Stimulated activated CD4-positive, alpha-beta T cell treated with anti-CD3 and anti-CD28 coated beads, Interleukin-1b, Interleukin-23, amount 100 ng/mL, for 24 hours (primary cell): Measurements from ENCODE around the gene SMIM35.
"Not testable (repeated sequence)": the region's sequence is repeated elsewhere in the genome, so short reads cannot be mapped to it uniquely, and the experiment has no call there.

Source experiments
- DNase-seq, 4 experiments: peaks; one replicate each; pipeline ENCODE4 v3.0.0-alpha.2; 2020; ENCODE audit warnings: low read depth in 4 of 4, low spot score in 1 of 4

Gene SMIM35

DNA sequence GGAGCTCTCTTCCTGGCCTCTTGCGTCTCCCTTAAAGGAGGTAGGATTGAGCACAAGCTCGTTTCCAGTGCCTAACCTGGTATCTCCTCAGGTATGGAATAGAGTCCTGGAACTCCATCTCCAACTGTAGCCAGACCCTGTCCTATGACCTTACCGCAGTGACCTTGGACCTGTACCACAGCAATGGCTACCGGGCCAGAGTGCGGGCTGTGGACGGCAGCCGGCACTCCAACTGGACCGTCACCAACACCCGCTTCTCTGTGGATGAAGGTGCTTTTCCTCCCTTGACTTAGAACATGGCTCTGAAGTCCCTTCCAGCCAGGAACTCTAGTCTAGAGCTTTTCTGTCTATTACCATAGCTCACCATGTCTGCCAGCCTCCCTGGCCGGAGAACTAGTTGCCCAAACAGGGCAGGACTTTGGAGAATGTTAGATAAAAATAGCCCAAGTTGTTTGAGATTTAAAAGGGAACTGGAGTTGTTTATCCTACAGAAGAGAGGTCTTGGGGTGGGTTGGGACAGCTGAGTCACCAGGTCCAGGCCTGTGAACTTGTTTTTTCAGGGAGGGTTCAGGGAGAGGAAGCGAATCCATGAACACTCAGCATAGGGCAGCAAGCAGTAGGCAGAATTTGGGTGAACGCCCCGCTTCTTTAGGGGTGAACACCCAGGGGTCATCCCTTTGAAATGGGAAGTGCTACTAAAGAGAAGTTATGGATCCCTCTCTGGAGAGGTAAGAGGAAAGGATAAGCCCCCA is 97.2 kb downstream of the SMIM35 start:
- DNase-seq = no peak

DNA sequence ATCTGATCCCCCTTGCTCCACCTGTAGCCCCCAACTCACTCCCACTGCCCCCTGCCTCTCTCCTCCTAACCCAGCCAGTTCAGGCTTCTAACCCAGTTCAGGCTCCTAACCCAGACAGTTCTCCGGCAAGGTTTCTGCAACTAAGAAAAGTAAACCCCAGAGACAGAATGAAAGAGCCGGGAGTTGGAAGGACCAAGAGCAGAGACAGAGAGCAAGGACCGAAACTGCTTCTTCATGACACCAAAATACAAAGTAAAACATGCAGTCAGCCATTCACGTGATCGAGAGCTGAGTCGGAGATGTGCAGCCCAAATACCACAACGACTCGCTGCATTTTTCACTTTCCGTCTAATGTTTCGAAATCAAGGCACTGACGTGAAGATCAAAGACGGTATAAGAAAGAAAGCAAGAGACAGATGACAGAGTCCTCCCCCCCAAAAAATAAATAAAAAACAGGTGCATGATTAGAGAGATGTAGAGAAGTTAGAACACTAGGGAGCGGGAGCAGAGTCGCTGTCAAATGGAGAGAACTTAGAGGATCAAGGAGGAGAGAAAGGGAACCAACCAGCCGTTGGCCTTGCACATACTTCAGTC is 99.7 kb downstream of the SMIM35 start:
- DNase-seq = peak in 2 of 4 experiments; percentile 40 to 61

DNA sequence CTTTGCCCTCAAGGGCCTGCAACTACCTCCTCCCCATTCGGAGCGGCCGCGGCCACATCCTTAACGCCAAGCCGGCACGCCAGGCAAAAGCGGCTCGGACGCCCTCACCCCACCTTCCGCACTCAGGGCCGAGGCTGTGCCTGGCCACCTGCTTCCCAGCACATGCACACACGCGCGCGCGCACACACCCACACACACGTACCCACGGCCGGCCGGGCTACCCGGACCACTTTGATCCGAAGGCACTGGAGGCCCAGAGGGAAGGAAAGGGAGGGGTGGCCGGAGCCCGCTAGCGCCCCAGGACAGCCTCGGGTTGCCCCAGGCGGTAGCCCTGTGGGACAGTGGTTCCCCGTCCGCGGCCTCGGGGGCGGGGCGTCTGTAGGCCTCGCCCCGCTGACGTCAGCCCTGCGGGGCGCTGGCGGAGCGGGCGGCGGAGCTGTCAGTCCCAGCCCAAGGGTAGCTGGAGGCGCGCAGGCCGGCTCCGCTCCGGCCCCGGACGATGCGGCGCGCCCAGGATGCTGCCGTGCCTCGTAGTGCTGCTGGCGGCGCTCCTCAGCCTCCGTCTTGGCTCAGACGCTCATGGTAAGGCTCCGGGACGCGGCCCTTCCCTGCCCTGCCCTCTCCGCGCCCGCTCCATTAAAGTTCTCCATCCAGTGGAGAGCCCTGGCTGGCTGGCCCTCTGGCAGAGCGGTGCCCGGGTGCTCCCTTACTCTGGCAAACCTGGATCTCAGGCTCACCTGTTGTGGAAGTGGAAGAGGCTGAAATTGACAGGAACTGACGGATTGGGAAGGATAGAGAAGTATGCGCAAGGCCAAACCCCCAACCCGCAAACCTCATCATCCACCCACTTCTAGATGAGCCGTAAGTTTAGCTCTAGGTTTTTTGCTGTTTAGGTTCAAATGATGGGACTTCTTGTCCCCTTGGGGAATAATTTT is 100.5 kb downstream of the SMIM35 start, which contains the start of gene IL10RA:
Gene IL10RA (plus strand): TSS at position 442 of the 935 bp plus-strand sequence. CDS start 74 bp downstream, at position 516.
- DNase-seq = peak in 3 of 4 experiments; percentile 64 to 80 (median 73)

DNA sequence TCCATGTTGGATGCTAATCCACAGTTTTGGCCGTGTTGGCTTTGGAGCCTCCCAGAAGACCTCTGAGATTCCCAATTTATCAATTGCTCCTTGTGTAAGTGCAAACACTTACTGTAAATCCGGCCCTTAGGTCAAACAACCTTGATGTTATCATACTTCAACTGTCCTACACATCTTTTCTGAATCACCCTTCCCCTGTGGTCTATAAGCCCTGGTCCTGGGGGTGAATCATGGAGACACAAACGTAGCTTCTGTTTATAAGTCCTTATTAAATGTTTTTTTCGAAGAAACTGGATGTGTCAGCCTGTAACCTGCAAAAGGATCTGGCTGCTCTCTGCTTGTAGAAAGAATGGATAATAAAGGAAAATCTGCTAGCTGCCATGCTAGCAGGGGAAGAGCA is 102.3 kb downstream of the SMIM35 start:
- no peak for DNase-seq

DNA sequence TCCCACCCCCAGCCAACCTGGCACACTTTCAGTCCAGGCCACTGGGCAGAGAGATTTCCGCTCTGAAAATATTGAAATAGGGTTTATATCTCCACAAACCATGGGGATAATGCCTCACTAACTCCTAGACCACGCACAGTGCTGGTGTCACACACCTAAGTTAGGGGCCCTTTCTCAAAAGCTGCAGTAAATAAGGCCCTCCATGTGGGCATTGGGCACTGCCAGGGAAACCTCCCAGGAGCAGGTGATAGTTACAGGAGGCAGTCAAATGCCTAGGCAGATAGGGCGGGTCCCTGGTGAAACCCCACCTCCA is 103.6 kb downstream of the SMIM35 start:
- DNase-seq = no peak

DNA sequence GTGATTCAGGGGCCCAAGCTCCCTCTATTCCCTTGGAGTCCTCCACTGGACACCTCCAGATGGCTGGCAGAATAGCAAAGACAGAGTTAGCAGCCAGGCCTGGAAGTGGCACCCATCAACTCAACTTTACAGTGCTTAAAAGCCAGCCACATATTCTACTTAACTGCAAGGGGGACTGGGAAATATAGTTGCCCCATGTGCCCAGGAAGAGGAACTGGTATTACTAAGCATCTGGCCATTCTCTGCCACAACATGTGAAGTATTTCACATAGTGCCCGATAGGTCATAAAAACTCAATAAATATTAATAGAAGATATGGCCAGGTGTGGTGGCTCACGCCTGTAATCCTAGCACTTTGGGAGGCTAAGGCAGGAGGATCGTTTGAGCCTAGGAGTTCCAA is 106.0 kb downstream of the SMIM35 start:
- DNase-seq = no peak

DNA sequence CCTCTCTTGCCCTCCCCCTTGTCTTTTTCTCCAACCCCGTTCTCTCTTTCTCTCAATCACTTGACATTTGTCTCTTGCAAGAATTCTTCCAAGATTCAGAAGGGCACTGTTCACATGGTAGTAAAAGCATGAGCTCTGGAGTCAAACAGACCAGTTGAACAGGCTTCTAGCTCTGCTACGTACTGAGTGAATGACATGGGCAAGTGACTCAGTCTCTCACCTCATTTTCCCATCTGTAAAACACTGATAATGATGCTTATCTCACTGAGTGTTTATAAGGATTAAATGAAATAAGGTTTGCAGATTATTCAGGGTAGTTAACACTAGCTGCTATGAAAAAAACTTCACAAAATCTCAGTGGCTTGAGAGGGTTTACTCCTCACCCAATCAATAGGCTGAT is 106.5 kb downstream of the SMIM35 start:
- no peak for DNase-seq

DNA sequence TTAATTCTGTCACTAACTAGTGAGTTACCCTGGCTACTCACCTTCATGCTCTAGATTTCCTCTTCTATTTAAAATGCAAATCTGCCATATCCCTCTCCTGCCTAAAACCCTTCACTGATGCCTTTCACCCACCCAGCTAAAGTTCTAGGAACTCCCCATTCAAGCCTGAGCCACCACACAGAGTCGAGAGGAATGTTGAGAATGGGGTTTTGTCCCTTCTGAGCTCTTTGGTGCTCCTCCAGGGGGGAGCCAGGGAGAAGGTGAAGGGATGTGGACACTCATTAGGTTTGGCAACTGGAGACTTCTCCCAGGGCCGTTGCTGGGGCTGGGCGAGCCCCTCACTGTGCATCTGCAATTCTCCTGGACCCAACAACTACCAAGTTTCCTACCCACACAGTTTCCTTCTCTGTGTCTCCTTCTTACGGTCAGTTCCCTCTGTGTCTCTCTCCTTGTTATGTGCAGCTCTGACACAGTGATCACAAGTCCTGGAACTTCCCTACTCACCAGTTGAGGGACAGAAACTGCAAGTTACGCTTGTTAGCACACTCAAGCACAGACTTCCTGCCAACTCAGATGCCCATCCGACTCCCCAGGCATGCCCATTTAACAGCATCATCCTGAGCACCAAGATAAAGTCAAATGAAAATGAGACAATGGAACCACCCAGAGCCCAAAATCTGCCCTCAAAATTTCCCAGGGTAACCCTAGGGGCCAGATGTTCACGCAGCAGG is 107.1 kb downstream of the SMIM35 start:
- DNase-seq = no peak

DNA sequence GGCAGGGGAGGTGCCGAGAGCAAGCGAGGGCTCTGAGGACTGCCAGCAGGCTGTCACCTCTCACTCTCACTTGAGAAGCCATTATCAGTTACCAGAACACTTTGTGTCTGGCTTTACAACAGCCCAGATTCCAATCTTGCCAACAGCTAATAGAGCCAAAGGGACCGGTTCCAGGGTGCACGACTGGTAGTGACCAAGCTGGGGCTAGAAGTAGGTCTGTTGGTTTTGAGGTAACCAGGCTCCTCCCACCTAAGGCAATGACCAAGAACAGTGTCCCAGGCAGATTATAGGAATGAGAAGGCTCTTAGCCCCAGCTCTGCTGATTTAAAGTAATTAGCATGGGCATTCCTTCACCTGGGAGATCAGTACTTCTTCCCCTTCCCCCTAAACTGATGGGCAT is 107.8 kb downstream of the SMIM35 start:
- no peak for DNase-seq

DNA sequence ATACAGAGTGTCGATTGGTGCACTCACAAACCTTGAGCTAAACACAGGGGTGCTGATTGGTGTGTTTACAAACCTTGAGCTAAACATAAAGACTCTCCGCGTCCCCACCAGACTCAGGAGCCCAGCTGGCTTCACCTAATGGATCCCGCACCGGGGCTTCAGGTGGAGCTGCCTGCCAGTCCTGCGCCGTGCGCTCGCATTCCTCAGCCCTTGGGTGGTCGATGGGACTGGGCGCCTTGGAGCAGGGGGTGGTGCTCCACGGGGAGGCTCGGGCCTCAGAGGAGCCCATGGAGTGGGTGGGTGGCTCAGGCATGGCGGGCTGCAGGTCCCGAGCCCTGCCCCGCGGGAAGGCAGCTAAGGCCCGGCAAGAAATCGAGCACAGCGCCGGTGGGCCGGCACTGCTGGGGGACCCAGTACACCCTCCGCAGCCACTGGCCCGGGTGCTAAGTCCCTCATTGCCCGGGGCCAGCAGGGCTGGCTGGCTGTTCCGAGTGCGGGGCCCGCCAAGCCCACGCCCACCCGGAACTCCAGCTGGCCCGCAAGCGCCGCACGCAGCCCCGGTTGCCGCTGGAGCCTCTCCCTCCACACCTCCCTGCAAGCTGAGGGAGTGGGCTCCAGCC is 108.4 kb downstream of the SMIM35 start:
- not testable (repeated sequence) for DNase-seq

DNA sequence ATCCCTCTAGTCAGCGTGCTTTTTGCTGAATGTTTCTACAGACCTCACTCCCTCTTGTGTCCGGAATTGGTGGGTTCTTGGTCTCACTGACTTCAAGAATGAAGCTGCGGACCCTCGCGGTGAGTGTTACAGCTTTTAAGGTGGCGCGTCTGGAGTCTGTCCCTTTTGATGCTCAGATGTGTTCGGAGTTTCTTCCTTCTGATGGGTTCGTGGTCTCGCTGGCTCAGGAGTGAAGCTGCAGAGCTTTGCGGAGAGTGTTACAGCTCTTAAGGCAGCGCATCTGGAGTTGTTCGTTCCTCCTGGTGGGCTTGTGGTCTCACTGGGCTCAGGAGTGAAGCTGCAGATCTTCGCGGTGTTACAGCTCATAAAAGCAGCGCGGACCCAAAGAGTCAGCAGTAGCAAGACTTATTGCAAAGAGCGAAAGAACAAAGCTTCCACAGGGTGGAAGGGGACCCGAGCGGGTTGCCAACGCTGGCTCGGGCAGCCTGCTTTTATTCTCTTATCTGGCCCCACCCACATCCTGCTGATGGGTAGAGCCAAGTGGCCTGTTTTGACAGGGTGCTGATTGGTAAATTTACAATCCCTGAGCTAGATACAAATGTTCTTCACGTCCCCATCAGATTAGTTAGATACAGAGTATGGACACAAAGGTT is 109.0 kb downstream of the SMIM35 start:
- DNase-seq = not testable (repeated sequence)

DNA sequence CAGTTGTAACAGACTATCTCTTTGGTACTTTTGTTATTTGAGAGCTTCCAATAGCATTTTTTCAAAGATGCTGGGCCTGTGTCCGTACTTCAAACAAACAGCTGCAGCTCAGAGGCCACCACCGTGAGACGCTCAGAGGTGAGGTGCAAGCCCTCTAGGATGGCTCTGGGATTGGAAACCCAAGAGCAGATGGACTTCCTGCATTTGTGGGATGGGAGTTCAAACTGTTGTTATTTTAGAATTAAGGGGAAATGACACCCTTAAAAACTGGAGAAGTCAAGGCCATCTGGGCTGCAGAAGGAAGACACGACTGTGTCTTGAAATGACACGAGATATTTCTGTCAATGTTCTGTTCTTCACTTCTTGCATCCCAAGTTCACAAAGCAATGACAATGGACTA is 109.7 kb downstream of the SMIM35 start:
- no peak for DNase-seq

DNA sequence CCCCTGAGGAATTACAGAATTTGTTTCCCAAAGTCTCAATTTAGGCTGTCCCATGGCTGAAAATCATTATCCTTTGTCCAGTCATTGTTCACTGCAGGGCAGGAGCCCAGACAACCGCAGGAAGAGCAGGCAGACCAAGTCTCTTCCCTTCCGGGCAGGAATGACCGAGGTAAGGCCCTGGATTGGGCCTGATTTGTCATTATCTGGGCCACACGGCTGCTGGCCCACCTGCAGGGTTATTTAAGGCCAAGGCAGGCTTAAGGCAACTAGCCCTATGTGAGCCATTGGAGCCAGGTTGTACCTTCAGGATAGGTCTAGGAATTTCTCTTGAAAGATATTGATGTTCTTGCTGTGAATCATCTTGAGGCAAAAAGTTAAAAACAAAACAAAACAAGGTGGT is 110.3 kb downstream of the SMIM35 start:
- DNase-seq = no peak

DNA sequence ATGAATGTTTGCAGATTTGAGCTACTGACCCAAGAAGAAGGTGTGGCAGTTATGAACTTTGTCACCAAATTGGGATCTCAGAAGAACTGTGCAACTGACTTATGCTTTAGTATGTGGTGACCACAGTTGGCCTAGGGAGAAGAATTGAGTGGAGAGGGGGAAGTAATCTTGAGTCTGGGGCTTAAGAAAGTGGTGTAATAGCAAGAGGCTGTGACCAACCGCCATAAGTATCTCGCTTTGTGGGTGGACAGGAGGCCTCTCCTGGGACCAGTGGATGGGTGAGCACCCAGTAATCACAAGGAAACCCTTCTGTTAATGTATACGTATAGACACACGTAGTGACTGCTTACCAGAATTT is 113.3 kb downstream of the SMIM35 start:
- DNase-seq = no peak

DNA sequence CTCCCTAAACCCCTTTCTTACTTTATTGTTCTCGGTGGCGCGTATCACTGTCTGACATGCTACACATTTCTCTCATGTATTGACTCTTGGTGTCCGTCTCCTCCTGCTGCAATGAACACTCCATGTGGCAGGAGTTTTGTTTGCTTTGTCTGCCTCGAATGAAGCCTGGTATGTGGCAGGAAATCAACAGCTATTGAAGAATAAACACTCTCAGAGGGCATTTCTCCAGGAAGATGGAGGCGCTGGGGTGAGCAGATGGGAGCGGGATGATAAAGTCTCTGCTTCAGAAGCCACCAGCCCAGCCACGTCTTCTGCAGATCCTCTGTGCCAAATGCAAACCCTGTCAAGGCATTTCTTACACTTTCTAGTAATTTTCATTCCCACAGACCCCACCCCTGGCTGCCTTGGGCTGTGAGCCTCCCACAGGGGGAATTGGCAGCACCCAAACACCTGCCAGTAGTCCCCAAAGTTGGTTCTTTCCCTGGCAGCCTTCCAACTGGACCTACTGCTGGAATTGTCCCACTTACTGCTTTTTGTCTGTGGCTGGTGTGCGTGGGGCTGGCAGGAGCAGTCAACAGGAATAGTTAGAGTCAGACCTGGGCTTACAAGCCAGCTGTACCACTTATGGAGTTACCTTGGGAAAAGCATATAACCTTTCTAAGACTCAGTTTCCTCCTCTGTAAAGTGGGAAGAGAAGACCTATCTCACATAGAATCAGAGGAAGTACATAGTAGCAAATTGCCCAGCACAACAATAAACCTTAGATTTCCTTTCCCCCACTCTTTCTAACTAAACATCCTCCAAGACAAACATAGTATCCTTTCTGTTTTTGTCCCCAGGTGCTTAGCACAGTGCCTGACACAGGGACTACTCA is 113.9 kb downstream of the SMIM35 start:
- no peak for DNase-seq

DNA sequence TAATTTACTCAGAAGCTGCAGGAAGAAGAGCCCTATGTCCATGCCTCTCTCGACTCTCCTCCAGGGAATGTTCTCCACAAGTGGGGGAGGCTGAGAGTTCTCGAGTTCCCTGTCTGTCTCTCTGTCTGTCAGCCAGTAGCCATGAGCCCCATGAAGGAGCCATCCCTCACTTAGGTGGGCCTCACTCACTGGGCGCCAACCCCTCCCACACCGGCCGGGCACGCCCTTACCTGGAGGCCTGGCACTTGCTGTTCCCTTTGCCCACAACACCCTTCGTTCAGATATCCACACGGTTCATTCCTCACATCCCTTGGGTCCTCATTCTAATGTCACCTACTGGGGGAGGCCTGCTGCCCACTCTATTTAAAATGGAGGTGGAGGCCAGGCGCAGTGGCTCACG is 114.7 kb downstream of the SMIM35 start:
- no peak for DNase-seq

DNA sequence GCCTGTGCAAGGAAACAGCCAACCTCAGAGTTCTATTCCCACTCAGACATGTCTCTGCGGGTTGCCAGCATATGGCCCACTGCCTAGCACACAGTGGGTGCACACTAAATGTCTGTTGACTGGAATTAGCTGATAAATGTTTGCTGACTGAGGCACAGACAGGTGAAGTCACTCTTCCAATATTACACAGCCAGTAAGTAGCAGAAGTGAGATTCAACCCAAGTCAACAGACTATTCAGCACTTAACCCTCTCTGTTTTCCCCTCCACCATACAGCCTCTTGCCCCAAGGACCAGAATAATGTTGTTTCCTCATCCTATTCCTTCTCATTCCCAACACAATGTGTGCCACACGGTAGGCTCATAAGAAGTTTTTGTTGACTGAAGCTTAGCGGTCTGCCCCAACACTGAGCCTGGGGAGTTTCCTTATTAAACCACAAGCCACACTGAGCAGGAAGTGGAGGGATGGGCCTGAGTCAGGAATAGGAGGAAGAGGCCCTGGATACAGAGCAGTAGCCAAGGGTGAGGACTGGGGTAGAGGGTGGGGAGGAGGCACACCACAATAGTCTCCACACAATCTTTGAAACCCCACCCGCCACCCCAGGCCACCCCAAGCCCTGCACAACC is 116.3 kb downstream of the SMIM35 start:
- no peak for DNase-seq

DNA sequence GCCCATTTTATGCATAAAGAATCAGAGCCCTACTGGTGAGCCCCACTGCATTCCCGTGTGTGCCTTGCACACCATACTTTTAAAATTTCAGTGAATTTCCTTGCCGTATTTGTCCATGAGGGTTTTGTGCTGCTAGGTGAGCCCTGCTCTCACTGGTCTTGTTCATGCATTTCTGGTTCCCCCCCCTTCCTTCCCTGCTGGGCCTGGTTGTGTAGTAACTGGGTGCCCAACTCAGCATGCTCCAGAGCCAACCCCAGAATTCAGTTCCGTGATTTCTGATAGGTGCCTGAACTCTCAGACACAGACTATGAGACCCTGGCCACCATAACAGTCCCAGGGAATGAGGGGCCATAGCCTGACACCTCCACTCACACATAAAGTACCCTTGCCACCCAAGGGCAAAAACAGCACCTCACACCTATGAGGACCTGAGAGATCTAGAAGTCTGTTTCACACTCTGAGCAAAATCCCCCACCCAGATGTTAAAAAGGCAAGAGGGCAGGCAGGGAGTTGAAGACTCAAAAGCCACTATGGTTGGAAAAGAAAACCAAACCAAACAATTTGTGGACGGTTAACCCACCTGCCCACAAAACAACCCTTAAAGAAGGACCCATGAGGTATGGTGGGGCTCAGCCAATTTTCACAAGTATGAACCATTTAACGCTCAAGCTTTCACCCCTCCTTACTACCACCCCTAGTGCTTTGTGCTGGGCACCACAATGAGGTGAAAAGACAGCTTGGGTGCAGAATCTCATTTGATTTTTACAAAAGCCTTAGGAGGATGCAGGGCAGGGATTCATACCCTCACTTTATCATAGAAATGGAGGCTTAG is 117.4 kb downstream of the SMIM35 start:
- no peak for DNase-seq
